SK-N-SH treated with all-trans-retinoic acid at 6 μM for 48 hours (cell line): ENCODE measurements around the gene RUSC2.

Experiments used
- ATAC-seq: fragments of 200-7000 bp; cut with Tn5 transposase; 3 replicates; pipeline ENCODE4 v1.9.1; 2020; ENCODE audit warnings: mild to moderate bottlenecking, moderate library complexity
- ARNTL ChIP-seq: fragments of 450-650 bp; formaldehyde crosslinking; IDR thresholded peaks from 2 replicates; pipeline ENCODE4 v1.5.0; 2020; ENCODE audit warnings: low read depth, mild to moderate bottlenecking, moderate library complexity, borderline replicate concordance
- BACH2 ChIP-seq: fragments of 250-450 bp; sonication (Bioruptor Pico); IDR thresholded peaks from 2 replicates; pipeline ENCODE4 v1.9.0; 2021; ENCODE audit warnings: mild to moderate bottlenecking, borderline replicate concordance
- CREB5 ChIP-seq: fragments of 250-450 bp; sonication (Bioruptor Pico); IDR thresholded peaks from 2 replicates; pipeline ENCODE4 v1.5.1; 2020; ENCODE audit warnings: low read depth, mild to moderate bottlenecking, moderate library complexity
- CSDC2 ChIP-seq: fragments of 250-450 bp; sonication (Bioruptor Pico); IDR thresholded peaks from 2 replicates; pipeline ENCODE4 v1.5.0; 2020; ENCODE audit warnings: mild to moderate bottlenecking, moderate library complexity
- CSRNP3 ChIP-seq: fragments of 250-450 bp; sonication (Bioruptor Pico); IDR thresholded peaks from 2 replicates; pipeline ENCODE4 v1.5.1; 2021; ENCODE audit warnings: mild to moderate bottlenecking, moderate library complexity
- ESRRG ChIP-seq: fragments of 250-450 bp; sonication (Bioruptor Pico); IDR thresholded peaks from 2 replicates; pipeline ENCODE4 v1.6.1; 2021; ENCODE audit warnings: mild to moderate bottlenecking
- GLIS3 ChIP-seq: fragments of 250-450 bp; sonication (Bioruptor Pico); IDR thresholded peaks from 2 replicates; pipeline ENCODE4 v1.5.0; 2020; ENCODE audit warnings: mild to moderate bottlenecking, moderate library complexity
- ISL1 ChIP-seq: fragments of 250-450 bp; sonication (Bioruptor Pico); IDR thresholded peaks from 2 replicates; pipeline ENCODE4 v2.1.2; 2022; ENCODE audit warnings: mild to moderate bottlenecking, moderate library complexity
- OSR1 ChIP-seq: fragments of 250-450 bp; sonication (Bioruptor Pico); IDR thresholded peaks from 2 replicates; pipeline ENCODE4 v1.8.0; 2022; ENCODE audit warnings: moderate library complexity, mild to moderate bottlenecking, inconsistent platforms
- PATZ1 ChIP-seq: fragments of 250-450 bp; sonication (Bioruptor Pico); IDR thresholded peaks from 2 replicates; pipeline ENCODE4 v1.8.0; 2020; ENCODE audit warnings: mild to moderate bottlenecking, moderate library complexity, borderline replicate concordance
- POU6F1 ChIP-seq: fragments of 250-450 bp; sonication (Bioruptor Pico); IDR thresholded peaks from 2 replicates; pipeline ENCODE4 v1.8.0; 2021; ENCODE audit warnings: low read depth, mild to moderate bottlenecking, moderate library complexity, borderline replicate concordance
- PPARA ChIP-seq: fragments of 250-450 bp; sonication (Bioruptor Pico); IDR thresholded peaks from 2 replicates; pipeline ENCODE4 v1.5.0; 2020; ENCODE audit warnings: mild to moderate bottlenecking, borderline replicate concordance
- RARB ChIP-seq: fragments of 250-450 bp; sonication (Bioruptor Pico); IDR thresholded peaks from 2 replicates; pipeline ENCODE4 v1.8.0; 2021; ENCODE audit warnings: mild to moderate bottlenecking, moderate library complexity
- SNAI2 ChIP-seq: fragments of 250-450 bp; sonication (Bioruptor Pico); IDR thresholded peaks from 2 replicates; pipeline ENCODE4 v1.5.0; 2020; ENCODE audit warnings: mild to moderate bottlenecking, moderate library complexity
- TCF4 ChIP-seq: fragments of 250-450 bp; sonication (Bioruptor Pico); IDR thresholded peaks from 2 replicates; pipeline ENCODE4 v1.8.0; 2021; ENCODE audit warnings: mild to moderate bottlenecking, moderate library complexity, borderline replicate concordance
- TOX ChIP-seq: fragments of 250-450 bp; sonication (Bioruptor Pico); IDR thresholded peaks from 2 replicates; pipeline ENCODE4 v1.8.0; 2021; ENCODE audit warnings: mild to moderate bottlenecking, moderate library complexity, borderline replicate concordance
- TSHZ2 ChIP-seq: fragments of 250-450 bp; sonication (Bioruptor Pico); IDR thresholded peaks from 2 replicates; pipeline ENCODE4 v1.5.0; 2020; ENCODE audit warnings: mild to moderate bottlenecking, moderate library complexity
- ZC3H10 ChIP-seq: fragments of 250-450 bp; sonication (Bioruptor Pico); IDR thresholded peaks from 2 replicates; pipeline ENCODE4 v1.5.1; 2021; ENCODE audit warnings: mild to moderate bottlenecking, moderate library complexity
- ZFP3 ChIP-seq: fragments of 250-450 bp; sonication (Bioruptor Pico); IDR thresholded peaks from 2 replicates; pipeline ENCODE4 v1.5.0; 2020; ENCODE audit warnings: mild to moderate bottlenecking, moderate library complexity
- ZFP30 ChIP-seq: fragments of 450-650 bp; formaldehyde crosslinking; IDR thresholded peaks from 2 replicates; pipeline ENCODE4 v1.5.0; 2022; ENCODE audit warnings: mild to moderate bottlenecking, moderate library complexity
- ZNF565 ChIP-seq: fragments of 450-650 bp; formaldehyde crosslinking; conservative IDR thresholded peaks from 2 replicates; pipeline ENCODE4 v1.5.0; 2020; ENCODE audit warnings: low read depth, mild to moderate bottlenecking, moderate library complexity
- ZNF8 ChIP-seq: fragments of 450-650 bp; formaldehyde crosslinking; IDR thresholded peaks from 2 replicates; pipeline ENCODE4 v1.5.0; 2020; ENCODE audit warnings: mild to moderate bottlenecking, moderate library complexity

RUSC2 gene

GRCh38 chr9:35499029-35499700 lies 9.3 kb downstream of the RUSC2 start:
- TF ChIP-seq TCF4 (CRISPR knock-in tag) (no peak), SNAI2 (CRISPR knock-in tag) (no peak), ARNTL (no peak), TSHZ2 (CRISPR knock-in tag) (no peak), RARB (no peak), CSDC2 (CRISPR knock-in tag) (no peak), POU6F1 (CRISPR knock-in tag) (no peak), PATZ1 (CRISPR knock-in tag) (no peak), CSRNP3 (CRISPR knock-in tag) (no peak), ZFP3 (no peak), ISL1 (no peak), GLIS3 (CRISPR knock-in tag) (no peak), BACH2 (CRISPR knock-in tag) (no peak), TOX (CRISPR knock-in tag) (no peak), ZNF565 (CRISPR knock-in tag) (no peak), OSR1 (CRISPR knock-in tag) (no peak)
- TF ChIP-seq, all 23 proteins: peak for 0
- no peak for ATAC-seq

GRCh38 chr9:35499701-35500030 lies 9.8 kb downstream of the RUSC2 start:
- TF ChIP-seq TSHZ2 (CRISPR knock-in tag) = no peak
- TF ChIP-seq CREB5 (CRISPR knock-in tag) = no peak
- TF ChIP-seq TOX (CRISPR knock-in tag) = no peak
- TF ChIP-seq ZNF565 (CRISPR knock-in tag) = no peak
- TF ChIP-seq ZFP3 = no peak
- no peak for TF ChIP-seq GLIS3 (CRISPR knock-in tag)
- TF ChIP-seq ZFP30 (CRISPR knock-in tag) = no peak
- no peak for TF ChIP-seq ZC3H10 (CRISPR knock-in tag)
- TF ChIP-seq ARNTL = no peak
- no peak for TF ChIP-seq CSDC2 (CRISPR knock-in tag)
- no peak for TF ChIP-seq BACH2 (CRISPR knock-in tag)
- TF ChIP-seq ESRRG (CRISPR knock-in tag) = no peak
- TF ChIP-seq PPARA (CRISPR knock-in tag) = no peak
- no peak for TF ChIP-seq CSRNP3 (CRISPR knock-in tag)
- no peak for TF ChIP-seq OSR1 (CRISPR knock-in tag)
- no peak for TF ChIP-seq SNAI2 (CRISPR knock-in tag)
- TF ChIP-seq RARB = no peak
- TF ChIP-seq ZNF8 (CRISPR knock-in tag) = no peak
- TF ChIP-seq, all 23 proteins: peak for 0
- ATAC-seq = no peak
